Femur (tissue), 1 donor: ENCODE results near the gene USH2A.

ENCODE experiments used
- DNase-seq: peaks from one replicate; pipeline ENCODE4 v3.0.0-alpha.2; 2017

USH2A gene

GRCh38 chr1:216258856-216259255 is 164.4 kb downstream of the USH2A start:
- DNase-seq = no peak

GRCh38 chr1:216258386-216258785 is 164.9 kb downstream of the USH2A start:
- no peak for DNase-seq

GRCh38 chr1:216250861-216251260 is 172.4 kb downstream of the USH2A start:
- no peak for DNase-seq

- DNase-seq = no peak
Observed at GRCh38 chr1:216248628-216249027, 174.6 kb downstream of the USH2A start.

- DNase-seq = no peak
Observed at GRCh38 chr1:216247937-216248336, 175.3 kb downstream of the USH2A start.

- DNase-seq = no peak
Observed at GRCh38 chr1:216246577-216247203, 176.6 kb downstream of the USH2A start.

- DNase-seq = no peak
Observed at GRCh38 chr1:216238844-216239243, 184.4 kb downstream of the USH2A start.

GRCh38 chr1:216237927-216238542 is 185.2 kb downstream of the USH2A start:
- DNase-seq = no peak

- DNase-seq = no peak
Observed at GRCh38 chr1:216224233-216224632, 199.0 kb downstream of the USH2A start.

GRCh38 chr1:216223486-216223885 is 199.8 kb downstream of the USH2A start:
- DNase-seq = no peak

GRCh38 chr1:216222288-216222687 is 201.0 kb downstream of the USH2A start:
- DNase-seq = no peak

GRCh38 chr1:216221260-216221700 is 202.0 kb downstream of the USH2A start:
- peak; percentile 74 for DNase-seq

- no peak for DNase-seq
Observed at GRCh38 chr1:216216305-216216704, 206.9 kb downstream of the USH2A start.

GRCh38 chr1:216215169-216215568 is 208.1 kb downstream of the USH2A start:
- no peak for DNase-seq

GRCh38 chr1:216212826-216213225 is 210.4 kb downstream of the USH2A start:
- no peak for DNase-seq

- no peak for DNase-seq
Observed at GRCh38 chr1:216210081-216210480, 213.2 kb downstream of the USH2A start.

GRCh38 chr1:216209125-216209524 is 214.1 kb downstream of the USH2A start:
- no peak for DNase-seq

GRCh38 chr1:216207154-216207553 is 216.1 kb downstream of the USH2A start:
- DNase-seq = no peak

GRCh38 chr1:216205176-216205575 is 218.1 kb downstream of the USH2A start:
- DNase-seq = no peak

- DNase-seq = no peak
Observed at GRCh38 chr1:216201946-216202345, 221.3 kb downstream of the USH2A start.

GRCh38 chr1:216200941-216201340 is 222.3 kb downstream of the USH2A start:
- no peak for DNase-seq

GRCh38 chr1:216194721-216195120 is 228.5 kb downstream of the USH2A start:
- no peak for DNase-seq

- DNase-seq = no peak
Observed at GRCh38 chr1:216193839-216194443, 229.3 kb downstream of the USH2A start.

- no peak for DNase-seq
Observed at GRCh38 chr1:216190438-216190837, 232.8 kb downstream of the USH2A start.
